ENCODE results near the gene BICDL1.

The BICDL1 gene

GRCh38 chr12:120125029-120125428 lies 136.0 kb downstream of the BICDL1 start:
- TF ChIP-seq CTCF (IDR thresholded peaks at IDR 0.05; ENCODE audit: insufficient read depth, low read depth, low read length, missing control alignments): no peak
- no peak overlapping the region for H3K4me3 ChIP-seq (ENCODE audit: low read length)
- no peak for DNase-seq (ENCODE audit: low read depth)

- peak; percentile 41 for DNase-seq (ENCODE audit: low read depth)
- H3K4me3 ChIP-seq (ENCODE audit: low read length): no peak overlapping the region
- TF ChIP-seq CTCF (IDR thresholded peaks at IDR 0.05; ENCODE audit: insufficient read depth, low read depth, low read length, missing control alignments): no peak
Measured at GRCh38 chr12:120125792-120126634, 137.0 kb downstream of the BICDL1 start.

- no peak for DNase-seq (ENCODE audit: low read depth)
- H3K4me3 ChIP-seq (ENCODE audit: low read length): no peak overlapping the region
- TF ChIP-seq CTCF (IDR thresholded peaks at IDR 0.05; ENCODE audit: insufficient read depth, low read depth, low read length, missing control alignments): no peak
Measured at GRCh38 chr12:120126635-120127005, 137.6 kb downstream of the BICDL1 start.

GRCh38 chr12:120130011-120130410 lies 141.0 kb downstream of the BICDL1 start:
- H3K4me3 ChIP-seq (ENCODE audit: low read length): no peak overlapping the region
- TF ChIP-seq CTCF (IDR thresholded peaks at IDR 0.05; ENCODE audit: insufficient read depth, low read depth, low read length, missing control alignments): no peak
- no peak for DNase-seq (ENCODE audit: low read depth)

GRCh38 chr12:120131116-120131515 lies 142.1 kb downstream of the BICDL1 start:
- no peak for TF ChIP-seq CTCF (IDR thresholded peaks at IDR 0.05; ENCODE audit: insufficient read depth, low read depth, low read length, missing control alignments)
- H3K4me3 ChIP-seq (ENCODE audit: low read length): no peak overlapping the region
- DNase-seq (ENCODE audit: low read depth): no peak

GRCh38 chr12:120132054-120132836 lies 143.2 kb downstream of the BICDL1 start:
- no peak overlapping the region for H3K4me3 ChIP-seq (ENCODE audit: low read length)
- TF ChIP-seq CTCF (IDR thresholded peaks at IDR 0.05; ENCODE audit: insufficient read depth, low read depth, low read length, missing control alignments): no peak
- DNase-seq (ENCODE audit: low read depth): no peak
